Progenitor cell of endocrine pancreas (in vitro differentiated cells): ENCODE measurements around the gene BAHCC1. TPM values are rescaled to one million over a fixed set of nuclear protein-coding genes. Genes with fewer than 3 reads are reported as not detected.

Experiments used
- DNase-seq: peaks from one replicate; pipeline ENCODE4 v3.0.0; 2021; ENCODE audit warnings: low spot score; ENCODE audit not compliant: unreplicated experiment
- H3K27ac Mint-ChIP-seq: 2 replicates; pipeline ENCODE4 v1.8.0; 2021; ENCODE audit warnings: mild to moderate bottlenecking, moderate library complexity, mixed read lengths
- H3K27me3 Mint-ChIP-seq: 2 replicates; pipeline ENCODE4 v1.8.0; 2021; ENCODE audit warnings: mixed read lengths
- H3K36me3 Mint-ChIP-seq: 2 replicates; pipeline ENCODE4 v1.8.0; 2022; ENCODE audit warnings: mixed read lengths; ENCODE audit not compliant: insufficient read depth
- H3K4me1 Mint-ChIP-seq: 2 replicates; pipeline ENCODE4 v1.8.0; 2021; ENCODE audit warnings: low read depth, mixed read lengths
- H3K4me3 Mint-ChIP-seq: 2 replicates; pipeline ENCODE4 v1.8.0; 2021; ENCODE audit warnings: low read depth, mild to moderate bottlenecking, moderate library complexity, mixed read lengths
- H3K9me3 Mint-ChIP-seq: 2 replicates; pipeline ENCODE4 v1.8.0; 2021; ENCODE audit warnings: low read depth, mixed read lengths
- CTCF ChIP-seq: fragments of 200-600 bp; sonication (generic); IDR thresholded peaks from one replicate; pipeline ENCODE4 v1.5.0; 2021; ENCODE audit warnings: antibody characterized with exemption, mild to moderate bottlenecking; ENCODE audit not compliant: unreplicated experiment
- total RNA-seq: library from RNA; stranded (reverse); gene quantifications from 2 replicates; pipeline ENCODE4 v1.2.1, GENCODE V29; 2021

BAHCC1 gene
- total RNA-seq, 1 donor from 2014 or later, result 40.5 TPM

- H3K4me1 Mint-ChIP-seq, result peaks cover 38% of the 10 kb centered on the region
- peak overlapping the region; percentile 78 for H3K4me3 Mint-ChIP-seq
- H3K9me3 Mint-ChIP-seq, result no peaks in the 10 kb centered on the region
- H3K36me3 Mint-ChIP-seq, result peaks cover 4% of the 10 kb centered on the region
- peak overlapping the region; percentile 95 for H3K27ac Mint-ChIP-seq
- TF ChIP-seq CTCF, result no peak
- no peak for DNase-seq
- peaks cover 6% of the 10 kb centered on the region for H3K27me3 Mint-ChIP-seq
Measured at GRCh38 chr17:81398832-81399411, 3.7 kb downstream of the BAHCC1 start.

- H3K9me3 Mint-ChIP-seq, result no peaks in the 10 kb centered on the region
- DNase-seq, result no peak
- H3K27ac Mint-ChIP-seq, result no peak overlapping the region
- H3K4me1 Mint-ChIP-seq, result peaks cover 34% of the 10 kb centered on the region
- peaks cover 4% of the 10 kb centered on the region for H3K36me3 Mint-ChIP-seq
- peaks cover 6% of the 10 kb centered on the region for H3K27me3 Mint-ChIP-seq
- no peak for TF ChIP-seq CTCF
- peak overlapping the region; percentile 79 for H3K4me3 Mint-ChIP-seq
Measured at GRCh38 chr17:81399481-81400153, 4.4 kb downstream of the BAHCC1 start.

GRCh38 chr17:81400154-81400977 lies 5.1 kb downstream of the BAHCC1 start:
- Mint-ChIP-seq H3K4me3 (peak overlapping the region; percentile 79), H3K27me3 (peaks cover 6% of the 10 kb centered on the region), H3K36me3 (peaks cover 4% of the 10 kb centered on the region), H3K27ac (peak overlapping the region; percentile 94), H3K4me1 (peaks cover 29% of the 10 kb centered on the region), H3K9me3 (no peaks in the 10 kb centered on the region)
- no peak for DNase-seq
- TF ChIP-seq CTCF, result no peak

- H3K9me3 Mint-ChIP-seq, result no peaks in the 10 kb centered on the region
- H3K4me3 Mint-ChIP-seq, result peak overlapping the region; percentile 79
- peaks cover 4% of the 10 kb centered on the region for H3K36me3 Mint-ChIP-seq
- DNase-seq, result no peak
- TF ChIP-seq CTCF, result no peak
- H3K4me1 Mint-ChIP-seq, result peaks cover 29% of the 10 kb centered on the region
- peak overlapping the region; percentile 94 for H3K27ac Mint-ChIP-seq
- H3K27me3 Mint-ChIP-seq, result peaks cover 6% of the 10 kb centered on the region
Measured at GRCh38 chr17:81400996-81401722, 5.9 kb downstream of the BAHCC1 start.
